ENCODE data around the gene CTRL.

Gene CTRL

DNA sequence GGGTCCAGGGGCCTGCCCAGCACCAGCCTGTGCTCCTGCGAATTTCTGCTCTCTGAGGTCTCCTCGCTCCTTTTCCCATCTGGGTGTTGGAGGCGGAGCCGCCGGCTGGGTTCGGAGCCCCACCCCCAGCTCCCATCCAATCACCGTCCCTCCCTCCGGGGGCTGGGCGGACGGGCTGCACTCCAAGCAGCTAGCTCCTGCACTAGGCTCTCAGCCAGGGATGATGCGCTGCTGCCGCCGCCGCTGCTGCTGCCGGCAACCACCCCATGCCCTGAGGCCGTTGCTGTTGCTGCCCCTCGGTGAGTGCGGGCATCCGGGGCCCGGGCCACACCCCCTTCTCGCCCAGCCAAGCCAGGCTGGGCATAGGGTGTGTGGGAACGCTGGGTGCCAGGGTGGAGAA, 47.0 kb downstream of the CTRL start, which contains the start of gene NRN1L (continued):
- TF ChIP-seq, protein P1, sequence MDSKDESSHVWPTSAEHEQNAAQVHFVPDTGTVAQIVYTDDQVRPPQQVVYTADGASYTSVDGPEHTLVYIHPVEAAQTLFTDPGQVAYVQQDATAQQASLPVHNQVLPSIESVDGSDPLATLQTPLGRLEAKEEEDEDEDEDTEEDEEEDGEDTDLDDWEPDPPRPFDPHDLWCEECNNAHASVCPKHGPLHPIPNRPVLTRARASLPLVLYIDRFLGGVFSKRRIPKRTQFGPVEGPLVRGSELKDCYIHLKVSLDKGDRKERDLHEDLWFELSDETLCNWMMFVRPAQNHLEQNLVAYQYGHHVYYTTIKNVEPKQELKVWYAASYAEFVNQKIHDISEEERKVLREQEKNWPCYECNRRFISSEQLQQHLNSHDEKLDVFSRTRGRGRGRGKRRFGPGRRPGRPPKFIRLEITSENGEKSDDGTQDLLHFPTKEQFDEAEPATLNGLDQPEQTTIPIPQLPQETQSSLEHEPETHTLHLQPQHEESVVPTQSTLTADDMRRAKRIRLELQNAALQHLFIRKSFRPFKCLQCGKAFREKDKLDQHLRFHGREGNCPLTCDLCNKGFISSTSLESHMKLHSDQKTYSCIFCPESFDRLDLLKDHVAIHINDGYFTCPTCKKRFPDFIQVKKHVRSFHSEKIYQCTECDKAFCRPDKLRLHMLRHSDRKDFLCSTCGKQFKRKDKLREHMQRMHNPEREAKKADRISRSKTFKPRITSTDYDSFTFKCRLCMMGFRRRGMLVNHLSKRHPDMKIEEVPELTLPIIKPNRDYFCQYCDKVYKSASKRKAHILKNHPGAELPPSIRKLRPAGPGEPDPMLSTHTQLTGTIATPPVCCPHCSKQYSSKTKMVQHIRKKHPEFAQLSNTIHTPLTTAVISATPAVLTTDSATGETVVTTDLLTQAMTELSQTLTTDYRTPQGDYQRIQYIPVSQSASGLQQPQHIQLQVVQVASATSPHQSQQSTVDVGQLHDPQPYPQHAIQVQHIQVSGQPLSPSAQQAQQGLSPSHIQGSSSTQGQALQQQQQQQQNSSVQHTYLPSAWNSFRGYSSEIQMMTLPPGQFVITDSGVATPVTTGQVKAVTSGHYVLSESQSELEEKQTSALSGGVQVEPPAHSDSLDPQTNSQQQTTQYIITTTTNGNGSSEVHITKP (tag by site-specific recombination; IDR thresholded peaks at IDR 0.05) = 0 out of 2 replicates have a peak, but pooled peaks have one; percentile 21
- TF ChIP-seq ZNF311 (tag by site-specific recombination; IDR thresholded peaks at IDR 0.05; ENCODE audit: borderline replicate concordance) (no peak), ZNF76 (tag by site-specific recombination; IDR thresholded peaks at IDR 0.05; ENCODE audit: borderline replicate concordance, low read depth) (no peak), ZNF423 (tag by site-specific recombination; IDR thresholded peaks at IDR 0.05) (no peak), ZNF211 (tag by site-specific recombination; IDR thresholded peaks at IDR 0.05; ENCODE audit: low read depth) (no peak), ZNF155 (tag by site-specific recombination; IDR thresholded peaks at IDR 0.05) (no peak), REPIN1 (tag by site-specific recombination; IDR thresholded peaks at IDR 0.05; ENCODE audit: low read depth) (no peak), ZEB2 (tag by site-specific recombination; IDR thresholded peaks at IDR 0.05) (0 out of 2 replicates have a peak, but pooled peaks have one; percentile 23), BCL11A (tag by site-specific recombination; IDR thresholded peaks at IDR 0.05; ENCODE audit: low read depth) (no peak), ZNF239 (tag by site-specific recombination; IDR thresholded peaks at IDR 0.05) (no peak), OSR2 (tag by site-specific recombination; IDR thresholded peaks at IDR 0.05) (peak; percentile 90), ZIC2 (tag by site-specific recombination; IDR thresholded peaks at IDR 0.05) (no peak), ZNF621 (tag by site-specific recombination; IDR thresholded peaks at IDR 0.05) (no peak), ZNF626 (tag by site-specific recombination; IDR thresholded peaks at IDR 0.05) (no peak), ZNF174 (tag by site-specific recombination; IDR thresholded peaks at IDR 0.05) (no peak), ZNF571 (tag by site-specific recombination; IDR thresholded peaks at IDR 0.05) (no peak)
- TF ChIP-seq, protein P2, sequence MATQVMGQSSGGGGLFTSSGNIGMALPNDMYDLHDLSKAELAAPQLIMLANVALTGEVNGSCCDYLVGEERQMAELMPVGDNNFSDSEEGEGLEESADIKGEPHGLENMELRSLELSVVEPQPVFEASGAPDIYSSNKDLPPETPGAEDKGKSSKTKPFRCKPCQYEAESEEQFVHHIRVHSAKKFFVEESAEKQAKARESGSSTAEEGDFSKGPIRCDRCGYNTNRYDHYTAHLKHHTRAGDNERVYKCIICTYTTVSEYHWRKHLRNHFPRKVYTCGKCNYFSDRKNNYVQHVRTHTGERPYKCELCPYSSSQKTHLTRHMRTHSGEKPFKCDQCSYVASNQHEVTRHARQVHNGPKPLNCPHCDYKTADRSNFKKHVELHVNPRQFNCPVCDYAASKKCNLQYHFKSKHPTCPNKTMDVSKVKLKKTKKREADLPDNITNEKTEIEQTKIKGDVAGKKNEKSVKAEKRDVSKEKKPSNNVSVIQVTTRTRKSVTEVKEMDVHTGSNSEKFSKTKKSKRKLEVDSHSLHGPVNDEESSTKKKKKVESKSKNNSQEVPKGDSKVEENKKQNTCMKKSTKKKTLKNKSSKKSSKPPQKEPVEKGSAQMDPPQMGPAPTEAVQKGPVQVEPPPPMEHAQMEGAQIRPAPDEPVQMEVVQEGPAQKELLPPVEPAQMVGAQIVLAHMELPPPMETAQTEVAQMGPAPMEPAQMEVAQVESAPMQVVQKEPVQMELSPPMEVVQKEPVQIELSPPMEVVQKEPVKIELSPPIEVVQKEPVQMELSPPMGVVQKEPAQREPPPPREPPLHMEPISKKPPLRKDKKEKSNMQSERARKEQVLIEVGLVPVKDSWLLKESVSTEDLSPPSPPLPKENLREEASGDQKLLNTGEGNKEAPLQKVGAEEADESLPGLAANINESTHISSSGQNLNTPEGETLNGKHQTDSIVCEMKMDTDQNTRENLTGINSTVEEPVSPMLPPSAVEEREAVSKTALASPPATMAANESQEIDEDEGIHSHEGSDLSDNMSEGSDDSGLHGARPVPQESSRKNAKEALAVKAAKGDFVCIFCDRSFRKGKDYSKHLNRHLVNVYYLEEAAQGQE (tag by site-specific recombination; IDR thresholded peaks at IDR 0.05) = no peak
- TF ChIP-seq, protein P3, sequence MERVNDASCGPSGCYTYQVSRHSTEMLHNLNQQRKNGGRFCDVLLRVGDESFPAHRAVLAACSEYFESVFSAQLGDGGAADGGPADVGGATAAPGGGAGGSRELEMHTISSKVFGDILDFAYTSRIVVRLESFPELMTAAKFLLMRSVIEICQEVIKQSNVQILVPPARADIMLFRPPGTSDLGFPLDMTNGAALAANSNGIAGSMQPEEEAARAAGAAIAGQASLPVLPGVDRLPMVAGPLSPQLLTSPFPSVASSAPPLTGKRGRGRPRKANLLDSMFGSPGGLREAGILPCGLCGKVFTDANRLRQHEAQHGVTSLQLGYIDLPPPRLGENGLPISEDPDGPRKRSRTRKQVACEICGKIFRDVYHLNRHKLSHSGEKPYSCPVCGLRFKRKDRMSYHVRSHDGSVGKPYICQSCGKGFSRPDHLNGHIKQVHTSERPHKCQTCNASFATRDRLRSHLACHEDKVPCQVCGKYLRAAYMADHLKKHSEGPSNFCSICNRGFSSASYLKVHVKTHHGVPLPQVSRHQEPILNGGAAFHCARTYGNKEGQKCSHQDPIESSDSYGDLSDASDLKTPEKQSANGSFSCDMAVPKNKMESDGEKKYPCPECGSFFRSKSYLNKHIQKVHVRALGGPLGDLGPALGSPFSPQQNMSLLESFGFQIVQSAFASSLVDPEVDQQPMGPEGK (tag by site-specific recombination; IDR thresholded peaks at IDR 0.05) = peak; percentile 81
- TF ChIP-seq, protein P4, sequence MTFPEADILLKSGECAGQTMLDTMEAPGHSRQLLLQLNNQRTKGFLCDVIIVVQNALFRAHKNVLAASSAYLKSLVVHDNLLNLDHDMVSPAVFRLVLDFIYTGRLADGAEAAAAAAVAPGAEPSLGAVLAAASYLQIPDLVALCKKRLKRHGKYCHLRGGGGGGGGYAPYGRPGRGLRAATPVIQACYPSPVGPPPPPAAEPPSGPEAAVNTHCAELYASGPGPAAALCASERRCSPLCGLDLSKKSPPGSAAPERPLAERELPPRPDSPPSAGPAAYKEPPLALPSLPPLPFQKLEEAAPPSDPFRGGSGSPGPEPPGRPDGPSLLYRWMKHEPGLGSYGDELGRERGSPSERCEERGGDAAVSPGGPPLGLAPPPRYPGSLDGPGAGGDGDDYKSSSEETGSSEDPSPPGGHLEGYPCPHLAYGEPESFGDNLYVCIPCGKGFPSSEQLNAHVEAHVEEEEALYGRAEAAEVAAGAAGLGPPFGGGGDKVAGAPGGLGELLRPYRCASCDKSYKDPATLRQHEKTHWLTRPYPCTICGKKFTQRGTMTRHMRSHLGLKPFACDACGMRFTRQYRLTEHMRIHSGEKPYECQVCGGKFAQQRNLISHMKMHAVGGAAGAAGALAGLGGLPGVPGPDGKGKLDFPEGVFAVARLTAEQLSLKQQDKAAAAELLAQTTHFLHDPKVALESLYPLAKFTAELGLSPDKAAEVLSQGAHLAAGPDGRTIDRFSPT (tag by site-specific recombination; IDR thresholded peaks at IDR 0.05) = peak; percentile 80
- TF ChIP-seq, protein P5, sequence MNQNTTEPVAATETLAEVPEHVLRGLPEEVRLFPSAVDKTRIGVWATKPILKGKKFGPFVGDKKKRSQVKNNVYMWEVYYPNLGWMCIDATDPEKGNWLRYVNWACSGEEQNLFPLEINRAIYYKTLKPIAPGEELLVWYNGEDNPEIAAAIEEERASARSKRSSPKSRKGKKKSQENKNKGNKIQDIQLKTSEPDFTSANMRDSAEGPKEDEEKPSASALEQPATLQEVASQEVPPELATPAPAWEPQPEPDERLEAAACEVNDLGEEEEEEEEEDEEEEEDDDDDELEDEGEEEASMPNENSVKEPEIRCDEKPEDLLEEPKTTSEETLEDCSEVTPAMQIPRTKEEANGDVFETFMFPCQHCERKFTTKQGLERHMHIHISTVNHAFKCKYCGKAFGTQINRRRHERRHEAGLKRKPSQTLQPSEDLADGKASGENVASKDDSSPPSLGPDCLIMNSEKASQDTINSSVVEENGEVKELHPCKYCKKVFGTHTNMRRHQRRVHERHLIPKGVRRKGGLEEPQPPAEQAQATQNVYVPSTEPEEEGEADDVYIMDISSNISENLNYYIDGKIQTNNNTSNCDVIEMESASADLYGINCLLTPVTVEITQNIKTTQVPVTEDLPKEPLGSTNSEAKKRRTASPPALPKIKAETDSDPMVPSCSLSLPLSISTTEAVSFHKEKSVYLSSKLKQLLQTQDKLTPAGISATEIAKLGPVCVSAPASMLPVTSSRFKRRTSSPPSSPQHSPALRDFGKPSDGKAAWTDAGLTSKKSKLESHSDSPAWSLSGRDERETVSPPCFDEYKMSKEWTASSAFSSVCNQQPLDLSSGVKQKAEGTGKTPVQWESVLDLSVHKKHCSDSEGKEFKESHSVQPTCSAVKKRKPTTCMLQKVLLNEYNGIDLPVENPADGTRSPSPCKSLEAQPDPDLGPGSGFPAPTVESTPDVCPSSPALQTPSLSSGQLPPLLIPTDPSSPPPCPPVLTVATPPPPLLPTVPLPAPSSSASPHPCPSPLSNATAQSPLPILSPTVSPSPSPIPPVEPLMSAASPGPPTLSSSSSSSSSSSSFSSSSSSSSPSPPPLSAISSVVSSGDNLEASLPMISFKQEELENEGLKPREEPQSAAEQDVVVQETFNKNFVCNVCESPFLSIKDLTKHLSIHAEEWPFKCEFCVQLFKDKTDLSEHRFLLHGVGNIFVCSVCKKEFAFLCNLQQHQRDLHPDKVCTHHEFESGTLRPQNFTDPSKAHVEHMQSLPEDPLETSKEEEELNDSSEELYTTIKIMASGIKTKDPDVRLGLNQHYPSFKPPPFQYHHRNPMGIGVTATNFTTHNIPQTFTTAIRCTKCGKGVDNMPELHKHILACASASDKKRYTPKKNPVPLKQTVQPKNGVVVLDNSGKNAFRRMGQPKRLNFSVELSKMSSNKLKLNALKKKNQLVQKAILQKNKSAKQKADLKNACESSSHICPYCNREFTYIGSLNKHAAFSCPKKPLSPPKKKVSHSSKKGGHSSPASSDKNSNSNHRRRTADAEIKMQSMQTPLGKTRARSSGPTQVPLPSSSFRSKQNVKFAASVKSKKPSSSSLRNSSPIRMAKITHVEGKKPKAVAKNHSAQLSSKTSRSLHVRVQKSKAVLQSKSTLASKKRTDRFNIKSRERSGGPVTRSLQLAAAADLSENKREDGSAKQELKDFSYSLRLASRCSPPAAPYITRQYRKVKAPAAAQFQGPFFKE (tag by site-specific recombination; IDR thresholded peaks at IDR 0.05; ENCODE audit: borderline replicate concordance) = no peak
- TF ChIP-seq, protein P6, sequence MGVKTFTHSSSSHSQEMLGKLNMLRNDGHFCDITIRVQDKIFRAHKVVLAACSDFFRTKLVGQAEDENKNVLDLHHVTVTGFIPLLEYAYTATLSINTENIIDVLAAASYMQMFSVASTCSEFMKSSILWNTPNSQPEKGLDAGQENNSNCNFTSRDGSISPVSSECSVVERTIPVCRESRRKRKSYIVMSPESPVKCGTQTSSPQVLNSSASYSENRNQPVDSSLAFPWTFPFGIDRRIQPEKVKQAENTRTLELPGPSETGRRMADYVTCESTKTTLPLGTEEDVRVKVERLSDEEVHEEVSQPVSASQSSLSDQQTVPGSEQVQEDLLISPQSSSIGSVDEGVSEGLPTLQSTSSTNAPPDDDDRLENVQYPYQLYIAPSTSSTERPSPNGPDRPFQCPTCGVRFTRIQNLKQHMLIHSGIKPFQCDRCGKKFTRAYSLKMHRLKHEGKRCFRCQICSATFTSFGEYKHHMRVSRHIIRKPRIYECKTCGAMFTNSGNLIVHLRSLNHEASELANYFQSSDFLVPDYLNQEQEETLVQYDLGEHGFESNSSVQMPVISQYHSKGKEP (tag by site-specific recombination; IDR thresholded peaks at IDR 0.05) = peak; percentile 99

Data from HEK293 (cell line).